ENCODE measurements around the gene NECTIN1. TPM values are rescaled to one million over a fixed set of nuclear protein-coding genes. Genes with fewer than 3 reads are reported as not detected.

NECTIN1 gene
- 19.5 and 27.4 TPM in 2 replicates for total RNA-seq (ENCODE audit: low replicate concordance)

GRCh38 chr11:119728651-119729580 is at the start of gene NECTIN1:
Gene NECTIN1, minus strand, starts transcription at chr11:119729200. Its CDS starts 647 bp downstream, at chr11:119728553.
- H4K20me1 ChIP-seq (ENCODE audit: low read depth) = peaks cover 39% of the 10 kb centered on the region
- H3K36me3 Mint-ChIP-seq = no peaks in the 10 kb centered on the region
- H2AFZ ChIP-seq (replicated peaks) = peak within 1 kb of the TSS; percentile 64
- no peaks in the 10 kb centered on the region for H3K27me3 ChIP-seq
- no peaks in the 10 kb centered on the region for H3K9me3 ChIP-seq (ENCODE audit: low read depth)
- peak within 1 kb of the TSS; percentile 97 for H3K4me2 ChIP-seq
- peak within 1 kb of the TSS; percentile 85 for H3K9ac ChIP-seq
- H3K4me3 ChIP-seq = peak within 1 kb of the TSS; percentile 99
- peaks cover 25% of the 10 kb centered on the region for H3F3A ChIP-seq (ENCODE audit: low read depth)
- peaks cover 49% of the 10 kb centered on the region for H3K79me2 ChIP-seq (ENCODE audit: low read depth)
- no peak for TF ChIP-seq EZH2 (IDR thresholded peaks at IDR 0.05)
- TF ChIP-seq CTCF (IDR thresholded peaks at IDR 0.05) = peak; percentile 98
- TF ChIP-seq EZH2phosphoT487 (IDR thresholded peaks at IDR 0.05) = no peak
- peaks cover 40% of the 10 kb centered on the region for H3K4me1 ChIP-seq
- peak within 1 kb of the TSS; percentile 100 for H3K4me3 Mint-ChIP-seq
- peak; percentile 97 for DNase-seq (ENCODE audit: low spot score)
- peak within 1 kb of the TSS; percentile 97 for H3K27ac Mint-ChIP-seq
- peak within 1 kb of the TSS; percentile 90 for H3K27ac ChIP-seq
- H3K9me3 Mint-ChIP-seq = no peaks in the 10 kb centered on the region
- H3K27me3 Mint-ChIP-seq (ENCODE audit: insufficient read depth, low read depth) = no peaks in the 10 kb centered on the region
- H3K4me1 Mint-ChIP-seq = peaks cover 49% of the 10 kb centered on the region
- H3K36me3 ChIP-seq = no peaks in the 10 kb centered on the region

GRCh38 chr11:119778391-119779194 is 49.6 kb upstream of the NECTIN1 start:
- Histone ChIP-seq H3K79me2 (ENCODE audit: low read depth) (no peaks in the 10 kb centered on the region), H3K4me3 (no peak overlapping the region), H3K27me3 (peaks cover 4% of the 10 kb centered on the region), H3K9me3 (ENCODE audit: low read depth) (no peaks in the 10 kb centered on the region), H2AFZ (replicated peaks) (no peak overlapping the region), H3K4me1 (peaks cover 8% of the 10 kb centered on the region), H3K27ac (no peak overlapping the region), H3F3A (ENCODE audit: low read depth) (no peaks in the 10 kb centered on the region), H3K9ac (no peak overlapping the region), H3K4me2 (no peak overlapping the region), H4K20me1 (ENCODE audit: low read depth) (peaks cover 5% of the 10 kb centered on the region), H3K36me3 (no peaks in the 10 kb centered on the region)
- no peak for DNase-seq (ENCODE audit: low spot score)
- H3K4me3 Mint-ChIP-seq = no peak overlapping the region
- no peaks in the 10 kb centered on the region for H3K9me3 Mint-ChIP-seq
- H3K27me3 Mint-ChIP-seq (ENCODE audit: insufficient read depth, low read depth) = peaks cover 14% of the 10 kb centered on the region
- no peaks in the 10 kb centered on the region for H3K36me3 Mint-ChIP-seq
- TF ChIP-seq CTCF (IDR thresholded peaks at IDR 0.05) (no peak), EZH2 (IDR thresholded peaks at IDR 0.05) (no peak), EZH2phosphoT487 (IDR thresholded peaks at IDR 0.05) (no peak)
- H3K27ac Mint-ChIP-seq = no peak overlapping the region
- peaks cover 19% of the 10 kb centered on the region for H3K4me1 Mint-ChIP-seq

GRCh38 chr11:119777940-119778339 is 48.9 kb upstream of the NECTIN1 start:
- no peak for DNase-seq (ENCODE audit: low spot score)
- Mint-ChIP-seq H3K4me3 (no peak overlapping the region), H3K27ac (no peak overlapping the region), H3K9me3 (no peaks in the 10 kb centered on the region), H3K36me3 (no peaks in the 10 kb centered on the region), H3K4me1 (peaks cover 18% of the 10 kb centered on the region), H3K27me3 (ENCODE audit: insufficient read depth, low read depth) (peaks cover 14% of the 10 kb centered on the region)
- Histone ChIP-seq H3K36me3 (no peaks in the 10 kb centered on the region), H3K27me3 (peaks cover 4% of the 10 kb centered on the region), H3K4me2 (no peak overlapping the region), H3F3A (ENCODE audit: low read depth) (no peaks in the 10 kb centered on the region), H4K20me1 (ENCODE audit: low read depth) (peaks cover 6% of the 10 kb centered on the region), H3K27ac (no peak overlapping the region), H3K9me3 (ENCODE audit: low read depth) (no peaks in the 10 kb centered on the region), H3K4me3 (no peak overlapping the region), H2AFZ (replicated peaks) (no peak overlapping the region), H3K79me2 (ENCODE audit: low read depth) (no peaks in the 10 kb centered on the region), H3K4me1 (peaks cover 8% of the 10 kb centered on the region), H3K9ac (no peak overlapping the region)
- no peak for TF ChIP-seq EZH2phosphoT487 (IDR thresholded peaks at IDR 0.05)
- TF ChIP-seq CTCF (IDR thresholded peaks at IDR 0.05) = no peak
- no peak for TF ChIP-seq EZH2 (IDR thresholded peaks at IDR 0.05)

All from neural progenitor cell (in vitro differentiated cells).